Stimulated activated CD4-positive, alpha-beta T cell treated with anti-CD3 and anti-CD28 coated beads, Interleukin-15, amount 100 ng/mL, for 24 hours (primary cell): ENCODE measurements around the gene SPRY2.

Source experiments
- DNase-seq: peaks from one replicate; pipeline ENCODE4 v3.0.0-alpha.2; 2020

Gene SPRY2

DNA sequence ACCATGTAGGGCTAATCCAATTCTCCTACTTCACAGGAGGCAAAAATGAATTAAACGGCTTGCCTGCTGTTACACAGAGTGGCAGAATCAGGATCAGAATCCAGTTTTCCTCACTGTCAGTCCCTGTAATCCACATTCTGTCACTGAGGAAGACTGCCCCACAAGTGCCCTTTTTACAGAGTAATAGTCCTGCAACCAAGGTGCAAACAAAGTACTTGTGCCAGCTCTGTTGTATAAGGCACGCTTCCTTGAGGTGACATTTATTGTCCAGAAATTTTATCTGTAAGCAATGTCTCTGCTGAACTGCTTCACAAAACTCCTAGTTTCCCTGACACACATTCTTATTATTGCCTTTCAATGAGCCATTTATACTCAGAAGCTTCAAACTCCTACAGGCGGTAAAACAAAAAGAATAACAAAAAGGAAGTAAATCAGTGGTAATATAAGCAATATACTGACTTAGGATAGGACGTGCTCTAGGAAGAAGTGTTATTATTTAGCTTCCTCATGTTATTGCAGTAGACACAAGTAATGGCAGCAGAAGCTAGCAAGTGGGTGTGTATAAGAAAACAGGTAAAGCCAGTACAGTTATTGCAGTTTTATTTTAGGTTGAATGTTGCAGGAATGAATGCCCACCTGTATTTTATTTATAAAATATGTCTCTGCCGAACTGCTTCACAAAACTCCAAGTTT lies 28.8 kb downstream of the SPRY2 start:
- DNase-seq = no peak

DNA sequence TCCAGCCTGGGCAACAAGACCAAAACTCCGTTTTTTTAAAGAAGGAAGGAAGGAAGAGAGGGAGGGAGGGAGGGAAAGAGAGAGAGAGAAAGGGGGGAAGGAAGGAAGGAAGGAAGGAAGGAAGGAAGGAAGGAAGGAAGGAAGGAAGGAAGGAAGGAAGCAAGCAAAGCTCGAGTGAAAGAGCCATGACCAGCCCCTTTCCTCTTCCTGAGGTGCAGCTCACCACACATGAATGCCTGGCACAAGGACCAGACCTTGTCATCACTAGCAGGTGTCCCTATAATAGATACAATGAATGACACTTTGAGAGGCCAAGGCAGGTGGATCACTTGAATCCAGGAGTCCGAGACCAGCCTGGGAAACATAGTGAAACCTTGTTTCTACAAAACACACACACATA lies 31.0 kb downstream of the SPRY2 start:
- no peak for DNase-seq

DNA sequence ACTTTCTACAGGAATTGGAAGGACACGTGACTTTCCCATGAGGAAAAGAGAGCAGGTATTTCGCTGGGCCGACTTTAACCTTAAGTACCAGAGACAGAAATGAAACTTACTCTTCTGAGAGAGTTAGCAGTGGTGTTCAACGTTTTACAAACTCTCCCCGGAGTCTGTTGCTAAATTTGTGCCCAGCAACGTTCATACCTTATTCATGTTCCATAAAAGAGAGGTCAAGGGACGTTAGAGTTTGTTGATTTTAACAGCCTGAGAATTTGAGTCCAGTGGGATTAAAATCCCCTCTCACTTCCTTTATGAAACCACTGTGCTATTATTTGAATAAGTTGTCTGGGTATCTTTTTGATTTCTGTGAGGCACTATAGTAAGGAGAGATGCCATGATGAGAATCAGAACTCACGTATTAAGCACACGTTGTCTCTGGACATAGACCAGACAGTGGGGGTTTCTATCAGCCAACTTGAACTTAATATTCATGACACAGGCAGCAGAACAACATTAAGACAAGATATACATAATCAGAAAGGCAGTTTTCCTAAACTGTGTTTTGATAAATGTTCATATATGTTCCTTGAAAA lies 33.4 kb downstream of the SPRY2 start:
- DNase-seq = no peak

DNA sequence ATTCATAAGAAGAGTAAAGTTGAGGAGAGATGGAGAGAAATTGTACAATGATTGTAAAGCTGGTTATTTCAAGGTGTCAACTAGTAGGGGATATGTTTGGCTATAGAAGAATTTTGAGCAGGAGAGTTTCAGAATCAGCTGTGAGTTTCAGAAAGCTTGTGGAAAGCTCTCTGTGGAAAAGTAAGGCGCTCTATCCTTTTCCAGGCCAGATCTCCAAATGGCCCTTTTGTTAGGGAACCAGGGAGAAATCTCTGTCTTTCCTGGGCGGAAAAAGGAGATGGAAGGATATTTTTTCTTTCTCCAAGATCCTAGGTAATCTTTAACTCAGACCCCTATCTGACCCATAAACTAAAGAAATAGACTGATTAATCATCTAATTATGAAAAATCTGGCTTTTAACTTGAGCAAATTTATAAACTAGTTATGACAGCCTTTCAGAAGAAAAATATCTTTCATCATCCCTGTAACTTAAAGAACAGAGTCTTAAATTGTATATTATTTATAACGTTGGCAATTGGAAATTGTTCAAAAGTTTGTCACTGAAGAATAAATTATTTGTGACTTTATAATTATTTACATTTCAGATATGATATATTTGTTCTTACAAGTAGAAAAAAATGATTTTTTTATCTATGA lies 34.5 kb downstream of the SPRY2 start:
- no peak for DNase-seq

DNA sequence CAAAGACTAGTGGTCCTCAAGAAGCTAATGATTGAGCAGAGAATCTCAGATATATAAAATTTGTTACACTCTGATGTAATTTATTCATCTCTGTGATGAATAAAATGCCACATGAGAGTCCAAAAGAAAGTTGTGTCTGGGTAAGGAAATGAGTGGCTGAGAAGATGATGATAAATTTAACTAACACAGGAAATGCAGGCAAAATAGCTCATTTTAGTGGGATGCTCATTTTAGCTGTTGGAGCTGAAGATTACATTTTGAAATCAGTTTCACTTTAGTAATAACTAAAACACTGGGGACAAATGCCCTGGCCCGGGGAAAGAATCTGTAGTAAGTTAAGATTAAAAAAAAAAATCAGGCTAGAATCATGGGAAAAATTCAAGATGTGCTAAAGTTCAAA lies 35.2 kb downstream of the SPRY2 start:
- no peak for DNase-seq

DNA sequence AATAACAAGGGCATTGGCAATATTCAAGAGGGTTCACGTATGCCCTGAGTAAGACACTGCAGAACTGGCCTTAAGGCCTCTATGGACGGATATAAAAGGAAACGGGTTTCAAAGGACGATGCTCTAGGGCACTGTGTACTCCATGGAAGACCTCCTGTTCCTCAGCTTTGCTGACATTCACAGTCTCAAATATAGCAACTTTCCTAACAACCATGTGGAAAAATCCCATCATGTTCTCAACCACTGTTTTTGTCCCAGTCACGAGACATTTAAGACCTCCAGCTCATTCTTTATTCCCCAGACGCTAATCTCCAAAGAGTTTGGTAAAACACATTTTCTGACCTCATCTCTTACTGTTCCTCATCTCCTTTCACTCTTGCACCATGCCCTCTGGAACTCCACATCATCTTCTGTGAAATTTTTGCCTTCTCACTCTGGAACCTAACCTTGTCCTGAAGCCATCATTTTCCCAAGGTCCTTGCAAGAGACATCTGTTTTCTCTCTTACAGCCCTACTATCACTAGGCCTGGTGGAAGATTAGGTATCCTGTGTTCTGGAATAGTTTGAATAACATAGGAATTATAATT lies 37.6 kb downstream of the SPRY2 start:
- DNase-seq = no peak

DNA sequence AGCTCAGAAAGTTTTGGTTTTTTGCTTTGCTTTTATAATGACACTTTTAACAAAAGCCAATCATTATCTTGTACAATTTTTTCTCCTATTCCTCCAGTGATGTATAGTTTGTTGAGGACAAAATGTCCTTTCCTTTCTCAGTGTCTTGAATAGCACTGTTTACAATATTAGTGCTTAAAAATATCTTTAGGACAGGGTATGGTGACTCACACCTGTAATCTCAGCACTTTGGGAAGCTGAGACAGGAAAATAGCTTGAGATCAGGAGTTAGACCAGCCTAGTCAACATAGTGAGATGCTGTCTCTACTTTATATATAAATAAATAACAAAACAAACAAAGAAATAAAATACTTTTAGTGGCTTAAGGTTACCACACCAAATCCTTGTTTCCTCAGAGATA lies 41.9 kb downstream of the SPRY2 start:
- no peak for DNase-seq

DNA sequence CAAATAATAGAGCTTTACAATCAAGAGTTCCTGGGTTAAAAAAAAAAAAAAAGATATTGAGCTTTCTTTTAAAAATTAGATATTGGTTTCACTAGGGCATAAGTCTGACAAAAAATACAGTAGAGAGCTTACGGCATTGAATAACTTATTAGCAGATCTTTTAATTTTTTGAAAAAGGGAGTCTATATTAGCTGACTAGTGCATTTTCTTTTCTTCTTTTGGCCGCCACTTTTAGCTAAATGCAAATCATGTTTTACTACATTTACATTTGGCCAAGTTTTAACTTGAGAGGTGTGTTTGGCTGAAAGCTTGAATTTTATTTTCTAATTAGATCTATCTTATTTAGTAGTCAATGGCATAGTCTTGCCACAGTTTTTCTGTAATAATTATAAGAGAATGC lies 43.4 kb downstream of the SPRY2 start:
- DNase-seq = no peak

DNA sequence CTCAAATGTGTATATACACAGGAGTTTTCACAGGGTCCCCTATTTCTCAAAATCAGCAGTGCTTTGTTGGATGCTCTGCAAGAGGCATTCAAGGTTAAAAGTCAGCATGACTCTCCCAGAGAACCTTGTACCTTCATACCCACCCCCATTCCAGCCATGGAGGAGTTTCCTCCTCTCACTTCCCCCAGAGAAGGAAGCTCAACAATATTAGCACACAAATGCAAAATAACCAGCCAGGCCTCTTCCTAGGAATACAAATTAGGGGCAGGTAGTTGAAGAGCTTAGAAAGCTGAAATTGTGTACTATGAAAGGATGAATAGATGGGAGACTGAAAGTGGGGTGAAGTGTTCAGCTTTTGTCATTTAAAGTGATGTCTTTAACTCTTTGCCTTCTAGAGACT lies 43.8 kb downstream of the SPRY2 start:
- no peak for DNase-seq

DNA sequence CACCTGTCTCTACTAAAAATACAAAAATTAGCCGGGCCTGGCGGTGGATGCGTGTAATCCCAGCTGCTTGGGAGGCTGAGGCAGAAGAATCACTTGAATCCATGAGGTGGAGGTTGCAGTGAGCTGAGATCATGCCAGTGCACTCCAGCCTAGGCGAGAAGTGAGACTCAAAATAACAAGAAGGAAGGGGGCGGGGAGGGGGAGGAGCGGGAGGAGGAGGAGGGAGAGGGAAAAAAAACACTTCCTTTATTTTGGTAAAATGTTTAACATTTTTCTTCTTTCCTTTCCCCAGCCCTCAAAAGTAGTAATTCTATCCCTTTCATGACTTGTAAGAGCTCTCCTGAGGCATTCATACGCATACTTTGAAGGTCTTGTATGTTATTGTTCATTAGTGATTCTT lies 44.3 kb downstream of the SPRY2 start:
- no peak for DNase-seq

DNA sequence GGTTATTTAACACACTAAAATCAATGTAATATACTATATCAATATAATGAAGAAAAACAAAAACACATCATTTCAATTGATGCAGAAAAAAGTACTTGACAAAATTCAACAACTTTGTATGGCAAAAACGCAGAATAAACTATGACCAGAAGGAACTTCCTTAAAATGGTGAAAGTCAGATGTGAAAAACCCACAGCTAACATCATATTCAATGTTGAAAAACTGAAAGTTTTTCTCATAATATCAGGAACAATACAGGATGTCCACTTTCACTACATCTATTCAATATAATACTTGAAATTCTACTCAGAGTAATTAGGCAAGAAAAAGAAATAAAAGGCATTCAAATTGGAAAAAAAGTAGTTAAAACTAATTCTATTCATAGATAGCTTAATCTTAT lies 50.3 kb downstream of the SPRY2 start:
- no peak for DNase-seq
